ENCODE results near the gene OMP.

Gene OMP

DNA sequence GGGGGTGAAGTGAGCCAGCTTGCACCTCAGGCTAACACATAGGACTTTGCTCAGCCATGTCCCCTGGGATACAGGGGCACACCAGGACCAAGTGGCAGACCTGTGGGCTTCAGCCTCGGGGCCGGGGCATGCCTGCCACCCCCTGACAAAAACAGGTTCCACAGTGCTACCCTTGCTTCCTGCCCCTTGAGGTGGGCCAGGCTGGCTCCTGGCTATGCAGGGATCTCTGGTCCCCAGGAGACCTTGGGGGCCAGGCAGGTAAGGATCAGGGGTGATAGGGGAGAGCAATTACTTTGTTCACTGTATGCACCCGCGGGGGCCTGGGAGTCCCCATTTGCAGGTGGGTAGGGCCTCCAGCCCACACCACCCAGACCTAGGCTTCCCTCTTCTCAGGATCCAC, 23.1 kb downstream of the OMP start:
- no peak for DNase-seq

DNA sequence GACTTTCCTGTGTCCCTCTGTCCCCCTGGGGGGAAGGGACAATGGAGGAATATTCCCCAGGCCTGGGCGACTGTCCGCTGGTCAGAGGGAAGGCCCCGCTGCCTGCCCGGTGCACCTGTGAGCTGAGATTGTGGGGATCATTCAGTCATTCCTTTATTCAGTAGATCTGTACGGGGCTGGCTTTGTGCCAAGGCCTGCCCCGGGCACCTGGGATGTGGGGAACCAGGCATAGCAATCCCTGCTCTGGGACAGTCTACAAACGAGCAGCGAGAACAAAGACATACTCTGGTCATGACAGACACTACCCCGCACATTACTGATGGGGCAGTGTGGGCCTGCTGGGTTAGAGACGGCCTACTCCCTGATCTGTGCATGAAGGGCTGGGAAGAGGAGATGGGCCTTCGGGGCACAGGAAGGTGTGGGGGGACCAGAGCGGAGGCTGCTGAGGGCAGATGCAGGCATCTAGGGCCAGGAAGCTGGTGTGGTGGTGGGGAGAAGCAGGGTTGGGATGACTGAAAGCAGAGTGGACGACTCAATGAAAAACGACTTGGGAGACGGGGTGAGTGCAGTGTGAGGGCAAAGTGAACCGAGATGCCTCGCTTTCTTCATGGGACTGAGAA, 23.6 kb downstream of the OMP start:
- no peak for DNase-seq

DNA sequence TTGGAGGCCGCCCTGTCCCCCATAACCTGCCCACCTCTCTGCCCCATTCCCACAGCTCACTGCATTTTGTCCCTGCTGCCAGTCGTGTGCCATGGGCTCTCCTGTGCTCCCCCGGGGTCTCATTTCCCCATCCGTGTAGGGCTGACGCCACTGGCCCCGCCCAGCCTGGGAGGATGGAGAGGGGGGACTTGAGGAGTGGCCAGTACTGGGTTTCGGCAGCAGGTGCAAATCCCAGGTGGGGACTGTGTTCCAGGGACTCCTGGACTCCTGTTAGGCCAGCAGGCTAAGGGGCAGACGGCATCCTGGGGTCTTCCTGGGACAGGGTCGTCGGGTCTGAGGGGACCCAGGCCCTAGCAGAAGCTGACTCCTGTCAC, 24.2 kb downstream of the OMP start:
- DNase-seq, result no peak

DNA sequence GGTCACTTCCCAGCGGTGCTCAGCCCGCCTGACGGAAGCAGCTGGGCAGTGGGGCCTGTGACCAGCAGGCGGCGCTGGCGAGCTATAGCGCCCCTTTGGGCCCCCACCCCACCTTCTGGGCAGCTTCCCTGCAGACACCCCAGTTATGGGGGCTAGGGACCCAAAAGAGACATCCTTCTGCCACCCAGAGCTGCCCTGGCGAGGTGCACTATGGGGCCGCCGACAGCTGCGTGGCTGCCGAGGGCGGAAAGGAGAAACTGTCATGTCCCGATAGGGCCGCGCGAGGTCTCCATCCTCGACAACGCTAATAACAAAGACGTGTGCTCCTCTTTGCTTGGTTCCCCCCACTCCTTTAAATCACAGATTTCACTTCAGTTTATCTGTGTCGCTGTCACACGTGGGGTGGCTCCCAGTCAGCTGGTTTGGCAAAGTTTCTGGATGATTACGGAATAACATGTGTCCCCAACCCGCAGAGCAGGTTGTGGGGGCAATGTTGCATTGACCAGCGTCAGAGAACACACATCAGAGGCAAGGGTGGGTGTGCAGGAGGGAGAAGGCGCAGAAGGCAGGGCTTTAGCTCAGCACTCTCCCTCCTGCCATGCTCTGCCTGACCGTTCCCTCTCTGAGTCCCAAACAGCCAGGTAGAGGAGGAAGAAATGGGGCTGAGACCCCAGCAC, 24.7 kb downstream of the OMP start:
- DNase-seq, result no peak

DNA sequence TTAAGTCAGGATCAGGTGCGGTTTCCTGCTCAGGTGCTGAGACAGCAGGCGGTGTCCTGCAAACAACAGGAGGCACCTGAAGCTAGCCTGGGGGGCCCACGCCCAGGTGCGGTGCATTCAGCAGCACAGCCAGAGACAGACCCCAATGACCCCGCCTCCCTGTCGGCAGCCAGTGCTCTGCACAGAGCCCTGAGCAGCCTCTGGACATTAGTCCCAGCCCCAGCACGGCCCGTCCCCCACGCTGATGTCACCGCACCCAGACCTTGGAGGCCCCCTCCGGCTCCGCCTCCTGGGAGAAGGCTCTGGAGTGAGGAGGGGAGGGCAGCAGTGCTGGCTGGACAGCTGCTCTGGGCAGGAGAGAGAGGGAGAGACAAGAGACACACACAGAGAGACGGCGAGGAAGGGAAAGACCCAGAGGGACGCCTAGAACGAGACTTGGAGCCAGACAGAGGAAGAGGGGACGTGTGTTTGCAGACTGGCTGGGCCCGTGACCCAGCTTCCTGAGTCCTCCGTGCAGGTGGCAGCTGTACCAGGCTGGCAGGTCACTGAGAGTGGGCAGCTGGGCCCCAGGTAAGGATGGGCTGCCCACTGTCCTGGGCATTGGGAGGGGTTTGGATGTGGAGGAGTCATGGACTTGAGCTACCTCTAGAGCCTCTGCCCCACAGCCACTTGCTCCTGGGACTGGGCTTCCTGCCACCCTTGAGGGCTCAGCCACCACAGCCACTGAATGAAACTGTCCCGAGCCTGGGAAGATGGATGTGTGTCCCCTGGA, 25.5 kb downstream of the OMP start, which contains the start of gene MYO7A:
MYO7A (plus strand) TSS at position 327 of the 772 bp plus-strand sequence. CDS start 2,389 bp downstream, outside the sequence.
- DNase-seq, result peak; percentile 25

DNA sequence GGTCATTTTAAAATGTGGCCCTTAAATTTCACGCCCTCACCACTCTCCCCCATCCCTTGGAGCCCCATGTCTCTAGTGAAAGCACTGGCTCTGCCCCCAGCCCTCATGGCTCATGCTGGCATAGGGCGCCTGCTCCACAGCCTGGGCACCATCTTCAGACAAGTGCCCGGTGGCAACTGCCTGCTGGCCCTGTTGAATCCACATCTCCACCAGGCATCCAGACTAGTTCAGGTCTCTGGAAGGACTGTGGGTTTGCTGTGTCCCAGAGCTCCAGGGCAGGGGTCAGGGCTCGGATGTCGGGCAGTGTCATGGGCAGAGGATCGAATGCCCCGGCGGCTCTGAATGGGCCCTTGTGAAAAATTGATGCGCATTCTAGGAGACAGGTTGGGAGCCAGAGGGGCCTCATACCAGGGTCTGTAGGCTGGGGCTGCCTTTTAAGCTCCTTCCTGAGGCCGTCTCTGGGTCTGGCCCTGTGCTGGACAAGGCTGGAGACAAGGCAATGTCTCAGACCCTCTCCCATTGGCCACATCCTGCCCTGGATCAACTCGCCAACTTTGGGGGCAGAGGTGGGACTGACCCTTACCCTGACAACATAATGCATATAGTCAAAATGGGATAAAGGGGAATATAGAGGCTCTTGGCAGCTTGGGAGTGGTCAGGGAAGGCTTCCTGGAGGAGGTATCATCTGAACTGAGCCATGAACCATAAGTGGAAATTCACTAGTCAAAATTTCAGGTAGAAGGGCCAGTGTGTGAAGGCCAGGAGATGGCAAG, 26.6 kb downstream of the OMP start:
- no peak for DNase-seq

DNA sequence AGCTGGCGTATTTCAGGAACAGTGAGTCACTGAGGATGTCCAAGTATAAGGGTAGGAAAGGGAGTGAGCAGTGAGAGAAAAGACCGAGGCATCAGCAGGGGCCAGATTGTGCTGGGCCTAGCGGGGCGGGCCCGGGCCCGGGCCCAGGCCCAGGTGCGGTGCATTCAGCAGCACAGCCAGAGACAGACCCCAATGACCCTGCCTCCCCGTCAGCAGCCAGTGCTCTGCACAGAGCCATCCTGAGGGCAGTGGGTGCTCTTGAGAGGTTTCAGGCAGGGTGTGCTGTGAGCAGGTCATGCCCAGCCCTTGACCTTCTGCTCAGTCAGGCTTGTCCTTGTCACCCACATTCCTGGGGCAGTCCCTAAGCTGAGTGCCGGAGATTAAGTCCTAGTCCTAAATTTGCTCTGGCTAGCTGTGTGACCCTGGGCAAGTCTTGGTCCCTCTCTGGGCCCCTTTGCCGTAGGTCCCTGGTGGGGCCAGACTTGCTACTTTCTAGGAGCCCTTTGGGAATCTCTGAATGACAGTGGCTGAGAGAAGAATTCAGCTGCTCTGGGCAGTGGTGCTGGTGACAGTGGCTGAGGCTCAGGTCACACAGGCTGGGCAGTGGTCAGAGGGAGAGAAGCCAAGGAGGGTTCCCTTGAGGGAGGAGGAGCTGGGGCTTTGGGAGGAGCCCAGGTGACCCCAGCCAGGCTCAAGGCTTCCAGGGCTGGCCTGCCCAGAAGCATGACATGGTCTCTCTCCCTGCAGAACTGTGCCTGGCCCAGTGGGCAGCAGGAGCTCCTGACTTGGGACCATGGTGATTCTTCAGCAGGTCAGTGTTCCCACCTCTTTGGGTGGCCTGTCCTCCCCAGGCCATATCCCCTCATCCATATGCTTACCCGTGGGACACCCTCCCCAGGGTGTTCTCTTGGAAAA, 27.5 kb downstream of the OMP start:
- DNase-seq, result no peak

DNA sequence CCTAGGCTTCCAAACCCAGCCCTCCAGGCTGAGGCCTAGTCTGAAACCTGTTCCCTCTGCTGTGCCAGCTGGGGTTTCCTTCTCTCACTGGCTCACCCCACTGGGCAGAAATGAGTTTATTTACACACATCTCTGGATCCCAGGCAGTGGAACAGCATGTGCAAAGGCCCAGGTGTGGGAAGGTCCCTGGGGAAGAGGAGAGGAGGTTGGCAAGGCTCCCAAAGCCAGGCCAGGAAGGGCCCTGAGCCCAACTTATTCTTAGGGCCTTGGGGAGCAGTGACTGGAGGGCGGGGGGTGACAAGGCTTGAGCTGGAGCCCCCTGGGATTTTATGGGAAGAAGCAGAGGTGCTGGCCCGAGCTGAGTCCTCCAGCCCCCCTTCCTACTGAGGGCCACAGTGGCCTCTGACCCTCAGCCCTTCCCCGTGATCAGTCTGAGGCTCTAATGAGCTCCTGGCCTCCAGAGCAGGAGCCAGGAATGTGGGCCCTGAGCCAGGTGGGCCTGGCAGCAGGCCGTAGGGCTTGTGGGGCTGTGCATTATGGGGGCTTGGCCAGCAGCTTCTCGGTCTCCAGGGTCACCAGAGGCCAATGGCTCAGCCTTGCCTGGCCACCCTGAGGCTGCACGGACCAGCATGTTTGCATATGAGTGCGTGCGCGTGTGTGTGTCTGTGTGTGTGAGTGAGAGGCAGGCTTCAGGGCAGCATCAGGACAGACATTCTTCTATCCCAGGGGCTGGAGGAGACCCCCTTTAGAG, 28.3 kb downstream of the OMP start:
- no peak for DNase-seq

DNA sequence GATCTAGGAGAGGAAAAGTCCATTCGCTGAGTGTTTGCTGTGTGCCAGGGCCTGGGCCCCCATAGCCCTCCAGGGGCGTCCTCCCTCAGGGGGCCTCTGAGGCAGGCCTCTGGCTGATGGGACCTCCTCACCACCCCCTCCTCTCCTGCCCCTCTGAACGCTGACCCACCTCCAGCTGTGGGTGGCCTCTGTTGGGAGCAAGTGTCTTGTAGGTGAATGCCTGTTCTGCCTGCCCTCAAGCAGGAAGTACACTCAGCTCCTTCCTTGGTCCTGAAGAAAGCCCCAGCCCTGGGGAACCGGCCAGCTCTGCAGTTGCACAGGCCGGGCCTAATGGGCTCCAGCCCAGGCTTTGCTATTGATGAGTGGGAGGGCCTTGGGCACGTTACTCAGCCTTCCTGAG, 28.9 kb downstream of the OMP start:
- DNase-seq, result no peak

DNA sequence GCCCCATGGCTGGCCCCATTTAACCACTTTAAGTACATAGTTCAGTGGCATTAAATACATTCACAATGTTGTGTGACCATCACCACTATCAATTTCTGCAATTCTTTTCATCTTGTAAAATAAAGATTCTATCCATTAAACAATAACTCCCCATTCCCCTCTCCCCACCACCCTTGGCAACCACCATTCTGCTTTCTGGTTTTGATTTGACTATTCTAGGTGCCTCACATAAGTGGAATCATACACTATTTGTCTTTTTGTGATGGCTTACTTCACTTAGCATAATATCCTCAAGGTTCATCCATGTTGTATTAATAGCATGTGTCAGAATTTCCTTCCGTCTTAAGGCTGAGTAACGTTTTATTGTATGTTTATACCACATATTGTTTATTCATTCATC, 32.4 kb downstream of the OMP start:
- no peak for DNase-seq

DNA sequence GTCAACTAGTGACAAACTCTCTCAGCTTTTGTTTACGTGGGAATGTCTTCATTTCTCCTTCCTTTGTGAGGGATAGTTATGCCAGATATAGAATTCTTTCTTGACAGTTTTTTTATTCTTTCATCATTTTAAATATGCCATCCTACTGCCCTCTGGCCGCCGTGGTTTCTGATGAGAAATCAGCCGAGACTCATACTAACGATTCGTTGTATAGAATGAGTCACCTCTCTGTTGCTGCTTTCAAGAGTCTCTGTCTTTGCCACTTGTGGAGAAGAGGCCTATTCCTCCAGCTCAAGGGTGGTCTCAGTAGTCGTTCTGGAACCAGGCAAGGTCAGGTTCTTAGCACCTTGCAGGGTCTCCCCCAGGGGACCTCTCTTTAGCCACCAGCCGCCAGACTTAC, 33.4 kb downstream of the OMP start:
- no peak for DNase-seq

DNA sequence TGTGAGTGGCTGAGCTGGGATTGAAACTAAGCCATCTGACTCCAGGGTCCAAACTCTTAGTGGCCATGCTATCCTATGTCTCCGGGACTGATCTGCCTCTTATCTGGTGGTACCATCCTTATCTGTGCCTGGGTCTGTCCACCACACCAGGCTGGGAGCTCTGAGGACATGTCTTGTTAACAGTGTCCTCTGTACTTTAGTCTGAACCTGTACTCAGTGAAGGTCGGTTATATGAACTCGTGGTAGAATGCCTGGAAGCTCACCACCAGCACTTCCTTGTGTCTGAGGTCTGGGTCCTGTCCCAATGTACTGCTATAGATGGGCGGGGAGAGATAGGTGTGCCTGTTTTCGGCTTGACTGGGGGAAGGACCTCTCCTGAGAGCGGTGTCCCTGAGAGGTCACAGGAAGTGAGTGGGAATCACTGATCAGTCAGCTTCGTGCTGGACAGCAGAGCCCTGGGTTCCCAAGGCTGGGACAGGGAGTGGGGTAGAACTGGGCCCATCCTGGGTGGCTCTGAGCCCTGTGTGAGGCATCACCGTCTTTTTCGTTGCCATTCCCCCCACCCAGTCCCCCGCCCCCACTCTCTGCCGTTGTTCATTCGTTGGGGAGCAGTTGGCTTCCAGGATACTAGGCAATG, 34.3 kb downstream of the OMP start:
- no peak for DNase-seq

DNA sequence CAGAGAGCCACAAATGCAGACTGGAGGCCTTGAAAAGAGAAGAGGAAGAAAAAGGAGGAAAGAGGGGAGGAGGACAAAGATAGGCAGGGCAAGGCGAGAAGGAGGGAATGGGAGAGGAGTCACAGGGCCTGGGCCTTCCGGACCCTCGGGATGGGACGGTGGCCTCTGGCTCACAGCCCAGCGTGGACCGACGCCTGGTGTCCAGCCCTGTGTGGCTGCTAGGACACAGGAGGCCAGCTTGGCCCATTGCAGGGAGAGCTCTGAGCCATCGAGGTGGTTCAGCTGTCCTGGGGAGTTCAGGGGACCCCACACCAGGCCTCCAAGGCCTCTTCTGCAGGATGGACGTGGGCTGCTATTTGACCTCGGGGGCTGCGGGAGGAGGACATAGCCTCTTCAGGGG, 34.8 kb downstream of the OMP start:
- DNase-seq, result no peak

DNA sequence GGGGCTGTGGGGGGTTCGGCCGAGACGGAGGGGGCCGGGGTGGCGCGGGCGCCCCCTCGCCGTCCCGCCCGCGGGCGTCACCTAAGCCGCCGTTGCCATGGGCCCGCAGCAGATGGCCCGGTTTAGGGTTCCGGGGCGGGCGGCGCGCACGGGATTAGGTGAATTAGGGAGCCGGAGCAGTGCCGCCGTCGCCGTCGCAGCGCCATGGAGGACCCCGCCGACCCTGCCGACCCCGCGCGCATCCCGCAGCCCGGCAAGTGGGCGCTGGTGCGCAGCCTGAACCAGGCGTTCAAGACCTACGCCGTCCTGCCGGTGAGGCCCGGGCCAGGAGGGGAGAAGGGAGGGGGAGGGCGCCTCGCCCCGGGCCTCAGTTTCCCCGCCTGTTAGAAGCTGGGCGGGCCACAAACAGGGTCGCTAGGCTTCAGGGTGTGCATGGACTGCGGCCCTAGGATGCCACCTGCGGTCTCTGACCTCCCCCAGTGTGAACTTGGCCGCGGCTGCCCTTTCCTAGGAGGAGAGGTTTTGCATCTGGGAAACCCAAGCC, 35.5 kb downstream of the OMP start:
- DNase-seq, result no peak

DNA sequence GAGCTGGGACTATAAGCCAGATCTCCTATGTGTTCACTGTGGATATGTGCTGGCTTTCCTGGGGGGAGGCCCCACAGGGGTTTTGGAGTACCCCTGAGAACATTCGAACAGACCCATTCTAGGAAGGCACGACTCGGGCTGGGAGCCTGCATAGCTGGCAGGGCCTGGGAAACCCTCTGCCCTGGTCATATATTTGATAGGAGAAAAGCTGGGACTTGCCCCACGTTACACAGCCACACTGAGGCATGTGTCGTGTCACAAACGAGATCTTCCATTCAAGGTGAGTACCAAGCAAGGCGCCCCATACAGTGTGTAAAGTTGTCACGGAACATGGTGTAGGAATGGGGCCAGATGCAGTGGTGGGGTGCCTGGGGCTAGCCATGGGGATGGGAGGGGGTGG, 36.6 kb downstream of the OMP start:
- no peak for DNase-seq

DNA sequence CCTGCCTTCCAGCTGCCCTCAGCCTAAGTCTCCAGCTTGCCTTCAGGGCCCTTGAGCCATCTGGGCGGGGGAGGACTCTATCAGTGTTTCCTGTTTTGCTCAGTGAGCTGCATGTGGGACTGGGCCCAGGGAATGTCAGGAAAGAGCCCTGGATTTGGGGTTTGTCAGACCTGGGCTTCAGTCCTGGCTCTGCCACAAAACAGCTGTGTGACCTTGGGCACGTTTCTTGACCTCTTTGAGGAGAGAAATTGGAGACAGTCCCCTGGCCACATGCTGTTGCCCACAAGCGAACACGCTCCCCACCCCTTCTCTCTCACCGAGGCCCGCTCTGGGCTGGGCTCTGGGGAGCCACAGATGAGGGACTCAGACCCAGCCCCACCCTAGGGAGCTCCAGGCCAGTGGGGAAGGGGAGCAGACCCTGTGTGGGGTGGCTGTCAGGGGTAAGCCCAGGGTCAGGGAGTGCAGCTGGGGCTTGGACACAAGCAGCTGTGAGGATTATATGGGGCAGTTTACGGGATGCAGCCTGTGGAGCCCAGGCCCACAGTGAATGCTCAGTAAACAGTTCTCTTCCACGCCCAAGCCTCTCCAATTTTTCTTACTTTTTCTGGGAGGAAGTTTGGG, 37.7 kb downstream of the OMP start:
- DNase-seq, result no peak

DNA sequence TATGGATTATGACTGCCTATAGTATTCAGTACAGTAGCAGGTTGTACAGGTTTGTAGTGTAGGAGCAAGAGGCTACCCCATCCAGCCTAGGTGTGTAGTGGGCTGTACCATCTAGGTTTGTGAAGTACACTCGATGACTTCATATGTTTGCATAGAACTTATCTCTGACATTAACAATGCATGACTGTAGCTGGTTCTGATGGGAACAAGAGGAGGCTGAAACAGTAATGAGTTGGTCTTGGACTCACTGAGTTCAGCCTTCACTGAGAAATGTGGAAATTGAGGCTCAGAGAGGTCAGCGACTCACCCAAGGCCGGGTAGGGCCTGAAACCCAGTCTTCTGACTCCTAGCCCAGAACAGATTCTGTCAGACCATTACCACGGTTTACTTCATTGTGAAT, 38.4 kb downstream of the OMP start:
- no peak for DNase-seq

DNA sequence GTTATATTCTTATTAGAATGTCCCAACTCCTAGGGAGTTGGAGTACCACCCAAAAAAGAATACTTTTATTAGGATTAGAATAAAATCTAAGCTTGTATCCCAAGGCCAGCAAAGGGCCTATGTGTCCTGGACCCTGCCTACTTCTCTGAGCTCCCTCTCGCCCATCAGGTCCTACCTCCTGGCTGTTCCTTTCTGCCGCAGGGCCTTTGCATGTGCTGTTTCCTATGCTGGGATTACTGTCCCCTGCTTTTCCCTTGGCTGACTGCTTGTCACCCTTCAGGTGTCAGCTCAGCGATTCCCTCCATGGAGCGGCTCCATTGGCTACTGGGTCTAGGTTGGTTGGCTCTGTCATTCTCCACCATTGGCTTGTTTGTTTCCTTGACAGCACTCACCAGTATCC, 38.8 kb downstream of the OMP start:
- no peak for DNase-seq

DNA sequence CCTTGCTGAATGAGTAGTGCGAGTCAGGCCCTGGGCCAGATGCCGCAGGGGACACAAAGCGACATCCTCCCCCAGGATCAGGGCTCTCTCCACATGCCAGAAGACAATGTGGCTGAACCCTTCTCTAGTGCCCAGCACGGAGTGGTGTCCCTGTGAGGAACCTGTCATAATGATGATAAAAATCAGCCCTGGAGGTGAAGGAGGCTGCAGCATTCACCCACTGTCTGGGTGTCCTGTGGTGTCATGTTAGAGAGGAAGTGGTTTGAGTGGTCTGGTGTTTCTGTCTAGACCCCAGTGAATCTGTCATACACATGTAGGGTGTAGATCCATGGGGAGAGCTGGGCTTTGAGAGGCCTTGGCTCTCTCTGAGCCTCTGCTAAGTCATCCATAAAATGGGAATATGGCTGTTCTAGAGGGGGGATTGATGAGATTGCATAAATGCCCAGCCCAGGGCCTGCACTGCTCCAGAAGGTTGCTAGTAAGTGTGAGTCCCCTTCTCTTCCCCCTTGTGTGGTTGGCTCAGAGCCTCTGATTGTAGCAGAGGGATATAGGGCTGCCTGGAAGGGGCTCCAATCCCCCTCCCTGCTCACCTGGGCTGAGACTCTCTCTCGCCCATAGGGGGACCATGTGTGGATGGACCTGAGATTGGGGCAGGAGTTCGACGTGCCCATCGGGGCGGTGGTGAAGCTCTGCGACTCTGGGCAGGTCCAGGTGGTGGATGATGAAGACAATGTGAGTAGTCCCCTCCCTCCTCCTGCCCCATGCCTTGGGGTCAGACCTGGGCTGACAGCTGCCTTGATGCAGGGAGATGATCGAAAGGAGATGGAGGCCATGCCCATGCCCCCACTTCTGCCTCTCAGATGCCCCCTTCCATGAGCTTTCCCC, 39.7 kb downstream of the OMP start:
- DNase-seq, result no peak
